K562 treated with DMSO at 1 percent for 48 hours (cell line): Measurements from ENCODE around the gene TMEM17. TPM values are rescaled to one million over a fixed set of nuclear protein-coding genes. Genes with fewer than 3 reads are reported as not detected.

ENCODE experiments used
- total RNA-seq: library from RNA; unstranded; fragments of 300-600 nt; gene quantifications from 2 replicates; pipeline ENCODE4 v1.2.3, GENCODE V29; 2022; ENCODE audit warnings: low replicate concordance; ENCODE audit errors: extremely low read depth

The TMEM17 gene
- not detected in 2 replicates for total RNA-seq

GRCh38 chr2:62505750-62506420 is at the start of gene TMEM17:
TMEM17 (minus strand) TSS chr2:62506195; CDS start chr2:62506129, 66 bp downstream.

Other genes starting within 250 kb of the TMEM17 start
- not detected in 2 replicates for gene EHBP1, start 199.5 kb upstream of the TMEM17 start, total RNA-seq